ENCODE results near the gene SPON2.
"Not testable (repeated sequence)": the region's sequence is repeated elsewhere in the genome, so short reads cannot be mapped to it uniquely, and the experiment has no call there.

The SPON2 gene

GRCh38 chr4:1137063-1137776 is 35.2 kb downstream of the SPON2 start:
- H3K9me3 ChIP-seq (ENCODE audit: control insufficient read depth, insufficient read depth, low read depth, low read length): no peaks in the 10 kb centered on the region
- no peak overlapping the region for H3K9ac ChIP-seq (ENCODE audit: low read length)
- no peaks in the 10 kb centered on the region for H3K4me1 ChIP-seq (ENCODE audit: control insufficient read depth, insufficient read depth, low read length)
- no peak overlapping the region for H3K27ac ChIP-seq (ENCODE audit: low read depth, low read length)
- no peaks in the 10 kb centered on the region for H3K36me3 ChIP-seq (ENCODE audit: control insufficient read depth, insufficient read depth, low read length)
- no peak overlapping the region for H3K4me3 ChIP-seq (ENCODE audit: low read depth, low read length)
- H3K27me3 ChIP-seq (ENCODE audit: control insufficient read depth, insufficient read depth, low read length): peaks cover 33% of the 10 kb centered on the region

DNA sequence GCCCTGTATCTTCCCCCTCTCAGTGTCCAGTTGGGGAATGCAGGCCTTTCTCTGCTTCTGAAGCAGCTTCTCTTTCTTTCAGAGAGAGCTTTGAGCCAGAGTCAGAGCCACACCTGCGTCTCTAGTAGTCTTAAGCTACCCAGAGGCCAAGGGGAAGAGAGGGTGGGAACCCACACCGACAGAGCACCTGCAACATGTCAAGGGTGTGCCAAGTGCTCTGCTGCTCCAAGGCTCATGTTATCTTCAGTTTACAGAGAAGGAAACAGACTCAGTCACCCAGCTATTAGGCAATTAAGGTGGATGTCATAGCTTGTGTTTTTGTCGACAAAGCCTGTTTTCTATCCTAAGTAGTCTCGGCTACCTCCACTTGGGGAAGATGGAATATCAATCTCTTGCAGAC is 36.3 kb downstream of the SPON2 start:
- no peaks in the 10 kb centered on the region for H3K4me1 ChIP-seq (ENCODE audit: control insufficient read depth, insufficient read depth, low read length)
- no peak overlapping the region for H3K4me3 ChIP-seq (ENCODE audit: low read depth, low read length)
- no peak overlapping the region for H3K9ac ChIP-seq (ENCODE audit: low read length)
- peaks cover 33% of the 10 kb centered on the region for H3K27me3 ChIP-seq (ENCODE audit: control insufficient read depth, insufficient read depth, low read length)
- no peaks in the 10 kb centered on the region for H3K36me3 ChIP-seq (ENCODE audit: control insufficient read depth, insufficient read depth, low read length)
- no peak overlapping the region for H3K27ac ChIP-seq (ENCODE audit: low read depth, low read length)
- no peaks in the 10 kb centered on the region for H3K9me3 ChIP-seq (ENCODE audit: control insufficient read depth, insufficient read depth, low read depth, low read length)

DNA sequence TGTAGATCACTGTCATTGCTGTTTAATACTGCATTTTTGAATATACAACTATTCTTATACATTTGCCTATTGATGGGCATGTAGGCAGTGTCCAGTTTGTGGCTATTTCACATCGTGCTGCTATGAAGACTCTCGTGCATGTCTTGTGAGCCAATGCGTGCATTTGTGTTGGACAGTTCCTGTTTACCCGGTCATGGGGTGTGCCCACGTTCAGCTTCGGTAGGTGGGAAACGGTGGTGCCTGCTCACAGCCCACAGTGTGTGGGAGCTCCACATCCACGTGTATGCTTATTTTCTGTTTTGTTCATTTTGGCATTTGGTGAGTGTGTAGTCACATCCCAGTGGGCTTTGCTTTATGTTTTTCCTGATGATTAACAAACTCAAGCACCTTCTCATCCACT is 39.4 kb downstream of the SPON2 start:
- H3K27ac ChIP-seq (ENCODE audit: low read depth, low read length): no peak overlapping the region
- H3K4me3 ChIP-seq (ENCODE audit: low read depth, low read length): no peak overlapping the region
- H3K9me3 ChIP-seq (ENCODE audit: control insufficient read depth, insufficient read depth, low read depth, low read length): no peaks in the 10 kb centered on the region
- H3K36me3 ChIP-seq (ENCODE audit: control insufficient read depth, insufficient read depth, low read length): no peaks in the 10 kb centered on the region
- no peaks in the 10 kb centered on the region for H3K4me1 ChIP-seq (ENCODE audit: control insufficient read depth, insufficient read depth, low read length)
- peaks cover 19% of the 10 kb centered on the region; the same call in 1 of the 2 replicates for H3K27me3 ChIP-seq (ENCODE audit: control insufficient read depth, insufficient read depth, low read length)
- H3K9ac ChIP-seq (ENCODE audit: low read length): no peak overlapping the region

DNA sequence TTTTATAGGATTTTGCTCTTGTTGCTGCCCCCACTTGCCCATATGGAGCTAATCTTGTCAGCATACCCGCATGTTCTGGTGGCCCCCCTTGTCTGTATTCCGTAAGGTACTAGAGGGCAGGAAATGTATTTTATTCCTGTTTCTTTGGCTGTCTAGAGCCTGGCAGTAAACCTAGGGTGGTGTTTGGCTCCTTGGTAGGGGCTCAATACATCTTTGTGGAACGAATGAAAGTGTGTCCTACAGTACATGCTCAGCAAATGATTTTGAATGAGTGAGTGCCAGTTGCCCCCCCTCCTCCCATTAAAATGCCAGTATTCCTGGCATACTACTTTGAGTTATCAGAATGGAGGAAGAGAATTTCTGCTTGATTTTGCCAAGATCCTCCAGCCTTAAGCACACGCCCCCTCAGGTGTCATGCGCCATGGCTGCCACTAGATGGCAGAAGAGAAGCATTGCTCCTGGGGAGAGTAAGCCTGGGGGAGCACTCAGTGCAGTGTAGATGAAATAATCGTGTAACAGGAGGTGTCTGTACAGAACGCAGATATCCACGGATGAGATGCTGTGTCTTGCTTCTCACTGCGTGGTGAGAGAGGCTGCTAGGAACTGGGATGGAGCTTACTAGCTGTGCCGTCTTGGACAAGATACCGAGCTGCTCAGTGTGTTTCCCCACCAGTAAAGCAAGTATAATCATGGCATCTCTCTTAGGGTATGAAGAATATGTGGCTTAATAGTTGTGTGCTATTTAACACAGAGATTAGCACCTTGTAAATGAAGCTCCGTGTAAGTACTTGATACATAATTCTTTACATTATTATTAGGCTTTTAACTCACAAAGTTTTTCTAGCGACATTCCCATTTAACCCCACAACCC is 41.8 kb downstream of the SPON2 start:
- Histone ChIP-seq H3K9ac (ENCODE audit: low read length) (no peak overlapping the region), H3K27me3 (ENCODE audit: control insufficient read depth, insufficient read depth, low read length) (peaks cover 10% of the 10 kb centered on the region; the same call in 1 of the 2 replicates), H3K27ac (ENCODE audit: low read depth, low read length) (no peak overlapping the region), H3K36me3 (ENCODE audit: control insufficient read depth, insufficient read depth, low read length) (no peaks in the 10 kb centered on the region), H3K4me1 (ENCODE audit: control insufficient read depth, insufficient read depth, low read length) (no peaks in the 10 kb centered on the region), H3K4me3 (ENCODE audit: low read depth, low read length) (no peak overlapping the region), H3K9me3 (ENCODE audit: control insufficient read depth, insufficient read depth, low read depth, low read length) (no peaks in the 10 kb centered on the region)

DNA sequence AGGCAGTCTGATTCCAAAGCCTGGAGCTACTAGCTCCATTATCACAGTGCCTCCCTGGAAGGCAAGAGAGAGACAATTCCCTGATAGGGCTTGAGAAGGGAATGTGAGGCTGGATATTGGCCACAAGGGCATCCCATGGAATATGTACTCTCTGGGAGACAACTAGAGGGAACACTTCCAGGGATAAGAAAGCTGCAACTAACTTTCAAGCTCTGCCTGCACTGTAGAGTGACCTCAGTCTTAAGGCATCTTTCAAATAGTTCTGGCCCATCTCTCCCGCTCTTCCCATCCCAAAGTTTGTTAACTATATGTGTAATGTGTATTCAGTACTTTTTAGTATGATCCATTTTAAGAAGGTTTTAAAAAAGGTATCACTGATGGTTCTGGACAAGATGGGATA is 45.9 kb downstream of the SPON2 start:
- no peak overlapping the region for H3K27ac ChIP-seq (ENCODE audit: low read depth, low read length)
- H3K4me1 ChIP-seq (ENCODE audit: control insufficient read depth, insufficient read depth, low read length): no peaks in the 10 kb centered on the region
- H3K27me3 ChIP-seq (ENCODE audit: control insufficient read depth, insufficient read depth, low read length): no peaks in the 10 kb centered on the region; the same call in 1 of the 2 replicates
- H3K4me3 ChIP-seq (ENCODE audit: low read depth, low read length): no peak overlapping the region
- no peaks in the 10 kb centered on the region for H3K36me3 ChIP-seq (ENCODE audit: control insufficient read depth, insufficient read depth, low read length)
- no peak overlapping the region for H3K9ac ChIP-seq (ENCODE audit: low read length)
- H3K9me3 ChIP-seq (ENCODE audit: control insufficient read depth, insufficient read depth, low read depth, low read length): no peaks in the 10 kb centered on the region

- not testable (repeated sequence) for H3K36me3 ChIP-seq (ENCODE audit: control insufficient read depth, insufficient read depth, low read length); H3K9me3 ChIP-seq (ENCODE audit: control insufficient read depth, insufficient read depth, low read depth, low read length); H3K9ac ChIP-seq (ENCODE audit: low read length); H3K4me3 ChIP-seq (ENCODE audit: low read depth, low read length); H3K27ac ChIP-seq (ENCODE audit: low read depth, low read length); H3K4me1 ChIP-seq (ENCODE audit: control insufficient read depth, insufficient read depth, low read length); H3K27me3 ChIP-seq (ENCODE audit: control insufficient read depth, insufficient read depth, low read length)
These were observed 46.9 kb downstream of the SPON2 start for GRCh38 chr4:1125466-1125865.

GRCh38 chr4:1124818-1125217 is 47.6 kb downstream of the SPON2 start:
- no peak overlapping the region for H3K27ac ChIP-seq (ENCODE audit: low read depth, low read length)
- H3K4me3 ChIP-seq (ENCODE audit: low read depth, low read length): no peak overlapping the region
- H3K36me3 ChIP-seq (ENCODE audit: control insufficient read depth, insufficient read depth, low read length): no peaks in the 10 kb centered on the region
- H3K9ac ChIP-seq (ENCODE audit: low read length): no peak overlapping the region
- no peaks in the 10 kb centered on the region for H3K4me1 ChIP-seq (ENCODE audit: control insufficient read depth, insufficient read depth, low read length)
- H3K9me3 ChIP-seq (ENCODE audit: control insufficient read depth, insufficient read depth, low read depth, low read length): no peaks in the 10 kb centered on the region
- peaks cover 3% of the 10 kb centered on the region; the same call in 1 of the 2 replicates for H3K27me3 ChIP-seq (ENCODE audit: control insufficient read depth, insufficient read depth, low read length)

GRCh38 chr4:1122505-1122904 is 49.9 kb downstream of the SPON2 start:
- H3K9ac ChIP-seq (ENCODE audit: low read length): no peak overlapping the region
- no peaks in the 10 kb centered on the region for H3K9me3 ChIP-seq (ENCODE audit: control insufficient read depth, insufficient read depth, low read depth, low read length)
- no peaks in the 10 kb centered on the region for H3K4me1 ChIP-seq (ENCODE audit: control insufficient read depth, insufficient read depth, low read length)
- H3K27ac ChIP-seq (ENCODE audit: low read depth, low read length): no peak overlapping the region
- H3K36me3 ChIP-seq (ENCODE audit: control insufficient read depth, insufficient read depth, low read length): no peaks in the 10 kb centered on the region
- no peak overlapping the region for H3K4me3 ChIP-seq (ENCODE audit: low read depth, low read length)
- H3K27me3 ChIP-seq (ENCODE audit: control insufficient read depth, insufficient read depth, low read length): peaks cover 6% of the 10 kb centered on the region; the same call in 1 of the 2 replicates
